ENCODE measurements around the gene PLD1.

Gene PLD1

GRCh38 chr3:171842864-171843518 is 32.7 kb upstream of the PLD1 start, which contains the start of gene TMEM212:
Gene TMEM212, plus strand, starts transcription at chr3:171843349. Its CDS starts 35 bp downstream, at chr3:171843384.
- no peak for TF ChIP-seq CTCF (IDR thresholded peaks at IDR 0.05; ENCODE audit: borderline replicate concordance, insufficient read depth, low read depth, low read length)
- H3K4me3 ChIP-seq (ENCODE audit: low read depth, low read length) = no peak within 1 kb of the TSS

- no peak overlapping the region for H3K4me3 ChIP-seq (ENCODE audit: low read depth, low read length)
- no peak for TF ChIP-seq CTCF (IDR thresholded peaks at IDR 0.05; ENCODE audit: borderline replicate concordance, insufficient read depth, low read depth, low read length)
Observed at GRCh38 chr3:171841620-171842000, 31.3 kb upstream of the PLD1 start.

- no peak for TF ChIP-seq CTCF (IDR thresholded peaks at IDR 0.05; ENCODE audit: borderline replicate concordance, insufficient read depth, low read depth, low read length)
- no peak overlapping the region for H3K4me3 ChIP-seq (ENCODE audit: low read depth, low read length)
Observed at GRCh38 chr3:171840811-171841619, 30.7 kb upstream of the PLD1 start.

- no peak overlapping the region for H3K4me3 ChIP-seq (ENCODE audit: low read depth, low read length)
- TF ChIP-seq CTCF (IDR thresholded peaks at IDR 0.05; ENCODE audit: borderline replicate concordance, insufficient read depth, low read depth, low read length) = no peak
Observed at GRCh38 chr3:171840445-171840810, 30.1 kb upstream of the PLD1 start.

- no peak overlapping the region for H3K4me3 ChIP-seq (ENCODE audit: low read depth, low read length)
- no peak for TF ChIP-seq CTCF (IDR thresholded peaks at IDR 0.05; ENCODE audit: borderline replicate concordance, insufficient read depth, low read depth, low read length)
Observed at GRCh38 chr3:171839270-171839669, 29.0 kb upstream of the PLD1 start.

GRCh38 chr3:171838218-171838720 is 28.0 kb upstream of the PLD1 start:
- no peak overlapping the region for H3K4me3 ChIP-seq (ENCODE audit: low read depth, low read length)
- TF ChIP-seq CTCF (IDR thresholded peaks at IDR 0.05; ENCODE audit: borderline replicate concordance, insufficient read depth, low read depth, low read length) = no peak

All from GM12875 (cell line).